GM10248 (cell line): ENCODE data around the gene DPEP2.
"Not testable (repeated sequence)": the region's sequence is repeated elsewhere in the genome, so short reads cannot be mapped to it uniquely, and the experiment has no call there.

Source experiments
- CTCF ChIA-PET: fragments of 300-600 bp; sonication (Branson Sonifier 250); formaldehyde crosslinking; extraction: SDS; loops from one replicate; lab custom pipeline; 2021; ENCODE audit warnings: antibody characterized with exemption; lab: Yijun Ruan, JAX
- POLR2A ChIA-PET: fragments of 350-650 bp; sonication (Branson Sonifier 250); formaldehyde crosslinking; extraction: SDS; loops from one replicate; lab custom pipeline; 2020; ENCODE audit warnings: antibody characterized with exemption; lab: Yijun Ruan, JAX
- DNase-seq: peaks from one replicate; pipeline ENCODE4 v3.0.0; 2012; ENCODE audit errors: extremely low spot score
- CTCF ChIP-seq: IDR thresholded peaks from 2 replicates; pipeline ENCODE4 v1.5.1; 2012; ENCODE audit warnings: mild to moderate bottlenecking, low read depth; ENCODE audit errors: extremely low read depth, missing control alignments, control extremely low read depth

Gene DPEP2

GRCh38 chr16:67979955-67980678, 19.2 kb downstream of the DPEP2 start, which contains the start of gene DPEP3:
DPEP3 (minus strand) TSS chr16:67980499; CDS start chr16:67980380, 119 bp downstream.
- no peak for DNase-seq
- ChIA-PET CTCF (interaction anchor here (1.4 to 5.3 kb wide), 6 partner anchors 11 to 60 kb away, joined by 3 to 21 read pairs (median 7); no protein-coding TSS in a partner anchor), POLR2A (no interaction called here)
- peak; percentile 22 for TF ChIP-seq CTCF

GRCh38 chr16:67977469-67978227, 21.6 kb downstream of the DPEP2 start:
- POLR2A ChIA-PET: no interaction called here
- CTCF ChIA-PET: interaction anchor here (0.9 to 3.9 kb wide), 7 partner anchors 9 to 162 kb away, joined by 3 to 21 read pairs (median 3); no protein-coding TSS in a partner anchor
- TF ChIP-seq CTCF: no peak
- DNase-seq: no peak

DNA sequence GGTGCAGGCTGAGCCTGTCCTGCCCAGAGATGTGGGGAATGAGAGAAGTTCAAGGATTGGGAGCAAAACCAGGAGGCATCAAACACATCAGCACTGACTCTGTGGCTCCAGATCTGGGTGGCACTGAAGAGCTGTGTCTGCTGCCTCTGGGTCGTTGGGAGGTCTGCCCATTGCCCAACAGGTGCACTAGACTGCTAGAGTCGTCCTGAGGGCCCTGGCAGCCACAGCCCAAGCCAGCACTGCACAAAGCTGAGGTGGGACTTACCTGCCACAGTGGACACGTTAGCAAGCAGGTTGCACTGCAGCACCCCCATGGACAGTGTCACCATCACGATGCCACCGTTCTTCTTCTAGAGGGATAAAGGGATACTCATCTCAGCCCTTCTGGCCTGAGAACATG, 22.3 kb downstream of the DPEP2 start:
- no peak for TF ChIP-seq CTCF
- DNase-seq: no peak
- ChIA-PET CTCF (interaction anchor here (1.0 to 3.9 kb wide), 6 partner anchors 10 to 162 kb away, joined by 3 to 21 read pairs (median 4); no protein-coding TSS in a partner anchor), POLR2A (no interaction called here)

GRCh38 chr16:67976205-67976604, 23.1 kb downstream of the DPEP2 start:
- no peak for DNase-seq
- no peak for TF ChIP-seq CTCF
- CTCF ChIA-PET: interaction anchor here (1.7 to 3.9 kb wide), 3 partner anchors 10 to 17 kb away, joined by 3 to 21 read pairs (median 6); no protein-coding TSS in a partner anchor
- POLR2A ChIA-PET: no interaction called here

DNA sequence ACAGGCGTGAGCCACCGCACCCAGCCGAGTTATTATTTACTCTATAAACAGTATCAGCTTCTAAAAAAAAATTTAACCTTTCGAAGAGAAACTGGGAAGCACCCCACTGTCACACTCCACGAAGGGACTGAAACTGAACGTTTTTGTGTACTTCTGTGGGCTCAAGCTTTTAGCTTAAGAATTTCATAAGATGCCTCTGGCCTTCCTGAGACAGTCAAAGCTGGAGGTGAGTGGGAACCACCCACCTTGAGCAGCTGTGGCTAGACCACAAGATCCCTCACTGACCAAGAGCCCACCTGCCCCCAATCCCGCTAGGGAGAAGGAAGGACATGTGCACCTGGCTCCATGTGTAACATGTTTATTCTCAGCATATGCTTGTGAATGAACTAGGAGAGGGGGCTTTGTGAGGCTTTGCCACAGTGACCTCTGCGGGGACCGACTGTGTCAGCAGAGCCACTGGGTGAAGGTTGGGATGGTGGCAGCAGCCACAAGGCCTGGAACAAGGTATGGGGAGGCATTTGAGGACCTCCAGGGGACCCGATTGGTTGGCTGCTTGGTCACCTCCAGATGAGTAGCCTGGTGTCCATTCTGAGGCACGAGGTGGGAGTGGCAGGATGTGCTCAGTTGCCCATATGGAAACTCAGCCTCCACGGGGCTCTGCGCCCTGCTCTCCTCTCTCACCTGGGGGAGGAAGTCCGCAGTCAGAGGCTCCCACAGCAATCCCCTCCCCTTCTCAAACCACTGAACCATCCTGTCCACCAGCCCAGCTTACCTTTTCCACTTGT, 23.8 kb downstream of the DPEP2 start:
- TF ChIP-seq CTCF: no peak
- CTCF ChIA-PET: interaction anchor here (1.2 to 3.9 kb wide), 4 partner anchors 10 to 18 kb away, joined by 3 to 21 read pairs (median 5); no protein-coding TSS in a partner anchor
- peak; percentile 60 for DNase-seq
- POLR2A ChIA-PET: no interaction called here

- CTCF ChIA-PET: interaction anchor here (1.0 to 1.5 kb wide), 4 partner anchors 11 to 89 kb away, joined by 3 to 5 read pairs (median 3); no protein-coding TSS in a partner anchor
- DNase-seq, POLR2A ChIA-PET: not testable (repeated sequence)
These were observed 27.0 kb downstream of the DPEP2 start for GRCh38 chr16:67972285-67972684.
